CD4-positive, alpha-beta T cell treated with Interleukin-4 for 4 hours (primary cell): ENCODE results near the gene BCL2L1.

Source experiments
- DNase-seq: peaks from one replicate; pipeline ENCODE4 v3.0.0-alpha.2; 2020

The BCL2L1 gene

DNA sequence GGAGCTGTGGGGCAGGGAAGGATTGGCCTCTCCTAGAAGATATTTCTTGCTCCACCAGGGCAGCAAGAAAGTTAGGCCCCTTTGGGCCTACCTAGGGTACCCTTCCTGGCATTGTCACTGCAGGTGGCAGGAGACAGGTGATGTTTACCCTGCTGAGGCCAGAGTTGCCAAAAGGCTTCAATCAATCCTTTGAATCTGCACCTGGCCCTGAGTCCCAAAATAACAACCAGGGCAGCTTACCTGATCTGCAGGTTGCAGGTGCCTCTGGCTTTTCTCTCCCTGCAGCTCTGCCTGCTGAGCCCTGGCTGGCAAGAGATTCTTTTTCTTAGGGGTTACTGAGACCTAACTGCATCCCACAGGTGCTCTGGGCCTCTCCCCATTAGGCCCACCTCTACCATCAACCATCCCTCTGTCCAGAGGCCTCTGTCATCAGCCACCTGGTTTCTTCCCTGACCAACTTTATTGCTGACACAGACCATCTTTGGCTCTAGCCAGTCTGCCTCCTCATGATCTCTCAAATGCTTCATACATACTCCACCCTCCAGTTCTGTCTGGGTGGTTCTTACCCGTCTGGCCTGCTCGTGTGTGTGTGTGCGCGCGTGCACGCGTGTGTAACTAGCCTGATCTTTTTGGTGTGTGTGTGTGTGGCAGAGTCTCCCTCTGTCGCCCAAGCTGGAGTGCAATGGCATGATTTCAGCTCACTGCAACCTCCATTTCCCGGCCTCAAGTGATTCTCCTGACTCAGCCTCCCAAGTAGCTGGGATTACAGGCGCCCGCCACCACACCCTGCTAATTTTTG, 13.7 kb downstream of the BCL2L1 start:
- DNase-seq = no peak

DNA sequence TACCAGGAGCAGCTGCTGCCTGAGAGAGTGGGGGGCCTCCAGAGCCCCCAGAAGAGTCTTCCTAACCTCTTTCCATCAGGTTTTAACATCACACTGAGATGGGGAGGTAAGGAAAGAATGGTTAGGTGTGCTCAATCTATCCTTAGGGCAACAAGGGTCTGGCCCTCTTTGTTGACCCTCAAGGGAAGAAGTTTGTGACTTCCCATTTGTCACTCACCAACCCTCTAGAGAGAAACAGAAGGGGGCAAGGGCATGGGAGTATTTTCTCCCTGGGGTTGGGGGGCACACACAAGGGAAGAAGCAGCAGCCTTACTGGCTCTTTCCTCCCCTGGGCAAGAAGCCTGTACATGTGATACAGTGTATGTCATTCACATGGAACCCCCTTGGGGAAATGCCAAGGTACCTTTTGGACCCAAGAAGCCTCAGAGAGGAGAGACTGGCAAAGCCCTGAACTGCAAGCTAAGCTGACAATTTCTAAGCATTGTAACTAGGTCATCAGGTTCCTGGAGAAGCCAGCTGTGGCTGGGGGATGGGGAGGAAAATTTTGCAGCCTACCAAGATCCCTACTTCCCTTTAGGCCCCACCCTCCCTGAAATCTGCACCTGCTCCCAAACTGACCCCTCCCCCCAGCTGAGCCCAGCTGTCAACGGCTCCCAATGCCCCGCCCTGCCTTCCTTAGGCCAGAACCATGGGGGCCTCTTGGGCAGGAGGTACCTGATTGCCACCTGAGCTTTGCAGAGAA, 14.5 kb downstream of the BCL2L1 start:
- no peak for DNase-seq

DNA sequence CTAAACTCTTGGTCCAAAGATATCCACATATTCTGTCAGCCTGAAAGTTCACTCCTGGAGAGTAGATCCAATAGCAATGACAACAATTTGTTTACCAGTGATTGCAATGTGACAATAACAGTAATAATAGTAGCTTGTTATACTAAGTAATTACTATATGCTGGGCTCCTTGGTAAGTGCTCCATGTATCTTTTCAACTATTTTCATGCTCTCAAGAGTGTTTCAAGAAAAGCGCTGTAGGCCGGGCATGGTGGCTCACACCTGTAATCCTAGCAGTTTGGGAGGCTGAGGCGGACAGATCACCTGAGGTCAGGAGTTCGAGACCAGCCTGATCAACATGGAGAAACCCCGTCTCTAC, 15.4 kb downstream of the BCL2L1 start:
- DNase-seq = no peak

DNA sequence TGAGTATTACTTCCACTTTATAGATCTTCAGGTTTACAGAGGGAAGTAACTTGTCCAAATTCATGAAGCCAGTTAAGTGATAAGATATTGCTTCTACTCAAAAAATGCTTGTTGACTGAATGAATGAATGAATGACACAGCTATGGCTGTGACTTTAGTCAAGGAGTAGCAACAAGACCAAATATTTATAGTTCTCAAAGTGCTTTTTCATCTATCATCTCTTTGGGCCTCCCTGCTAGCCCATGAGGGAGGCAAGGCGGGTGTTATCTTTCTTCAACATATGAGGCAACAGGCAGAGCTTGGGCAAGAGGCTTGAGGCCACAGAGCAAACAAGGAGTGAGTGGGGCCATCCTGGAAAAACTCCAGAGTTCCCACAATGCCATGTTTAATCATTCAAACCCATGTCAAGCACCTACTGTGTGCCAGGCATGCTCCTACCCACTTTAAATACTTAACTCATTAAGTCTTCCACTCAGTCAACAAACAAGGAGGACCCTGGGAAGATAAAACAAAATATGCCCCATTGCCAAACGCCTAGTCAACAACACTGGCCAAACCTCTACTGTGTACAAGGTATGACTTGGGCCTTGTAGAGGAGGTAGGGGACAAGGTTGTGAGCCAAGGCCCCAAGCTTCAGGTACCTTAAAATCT, 15.9 kb downstream of the BCL2L1 start:
- DNase-seq = no peak

DNA sequence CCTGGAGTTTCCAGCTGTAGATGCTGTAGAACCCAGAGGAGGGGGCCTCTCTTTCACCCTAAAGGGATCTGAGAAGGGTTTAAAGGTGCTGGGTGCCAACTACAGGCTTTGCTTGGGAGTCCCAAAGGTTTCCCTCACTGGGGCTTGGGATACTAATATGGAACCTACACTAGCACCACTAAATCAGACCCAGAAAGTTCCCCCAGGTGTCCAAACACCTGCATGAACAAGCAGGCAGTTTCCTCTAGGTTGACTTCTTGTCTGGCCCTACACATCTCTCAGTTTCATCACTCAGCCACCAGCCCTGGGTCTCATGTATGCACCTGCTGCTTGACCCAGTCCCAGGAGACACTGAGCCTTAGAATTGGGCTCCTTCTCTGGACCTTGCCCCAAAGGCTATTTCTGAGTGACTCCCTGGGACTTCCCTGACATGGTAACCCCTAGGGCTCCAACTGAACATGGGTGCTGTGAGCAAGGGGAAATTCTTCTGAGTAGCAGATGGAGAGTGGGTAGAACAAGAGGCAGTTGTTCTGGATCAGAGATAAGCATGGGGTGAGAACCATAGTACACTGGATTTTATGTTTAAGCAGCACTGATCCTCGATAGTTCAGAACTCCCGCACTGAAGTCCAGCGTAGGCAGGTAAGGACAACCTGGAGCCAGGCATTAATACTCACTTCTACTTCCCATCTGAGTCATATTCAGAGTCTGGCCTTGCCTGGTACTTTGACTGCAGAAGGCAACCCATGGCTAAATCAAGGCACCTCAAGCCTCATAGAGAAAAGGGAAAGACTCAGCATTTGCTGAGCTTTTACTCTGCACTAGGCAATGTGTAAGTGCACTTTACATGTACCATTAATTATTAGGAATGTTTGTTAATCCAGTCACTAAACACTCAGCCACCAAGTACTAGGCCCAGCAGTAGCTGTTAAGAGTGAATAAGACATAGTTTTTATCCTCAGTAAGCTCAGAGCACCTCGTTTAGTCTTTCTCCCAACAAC, 16.8 kb downstream of the BCL2L1 start:
- no peak for DNase-seq

DNA sequence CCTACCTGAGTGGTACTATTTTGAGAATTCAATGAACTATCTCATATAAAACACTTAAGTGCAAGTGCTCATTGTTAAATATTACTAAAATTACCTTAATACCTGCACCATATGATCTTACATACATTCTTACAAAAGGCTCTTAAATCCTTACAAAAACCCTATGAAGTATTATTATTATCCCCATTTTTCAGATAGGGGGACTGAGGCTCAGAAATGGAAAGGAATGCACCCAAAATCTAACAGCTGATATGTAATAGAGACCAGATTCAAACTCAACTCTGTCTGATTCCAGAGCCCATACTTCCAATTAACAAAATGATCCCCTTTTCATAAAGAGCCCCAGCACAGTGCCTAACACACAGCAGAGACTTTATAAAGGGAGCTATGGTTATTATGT, 17.5 kb downstream of the BCL2L1 start:
- no peak for DNase-seq

DNA sequence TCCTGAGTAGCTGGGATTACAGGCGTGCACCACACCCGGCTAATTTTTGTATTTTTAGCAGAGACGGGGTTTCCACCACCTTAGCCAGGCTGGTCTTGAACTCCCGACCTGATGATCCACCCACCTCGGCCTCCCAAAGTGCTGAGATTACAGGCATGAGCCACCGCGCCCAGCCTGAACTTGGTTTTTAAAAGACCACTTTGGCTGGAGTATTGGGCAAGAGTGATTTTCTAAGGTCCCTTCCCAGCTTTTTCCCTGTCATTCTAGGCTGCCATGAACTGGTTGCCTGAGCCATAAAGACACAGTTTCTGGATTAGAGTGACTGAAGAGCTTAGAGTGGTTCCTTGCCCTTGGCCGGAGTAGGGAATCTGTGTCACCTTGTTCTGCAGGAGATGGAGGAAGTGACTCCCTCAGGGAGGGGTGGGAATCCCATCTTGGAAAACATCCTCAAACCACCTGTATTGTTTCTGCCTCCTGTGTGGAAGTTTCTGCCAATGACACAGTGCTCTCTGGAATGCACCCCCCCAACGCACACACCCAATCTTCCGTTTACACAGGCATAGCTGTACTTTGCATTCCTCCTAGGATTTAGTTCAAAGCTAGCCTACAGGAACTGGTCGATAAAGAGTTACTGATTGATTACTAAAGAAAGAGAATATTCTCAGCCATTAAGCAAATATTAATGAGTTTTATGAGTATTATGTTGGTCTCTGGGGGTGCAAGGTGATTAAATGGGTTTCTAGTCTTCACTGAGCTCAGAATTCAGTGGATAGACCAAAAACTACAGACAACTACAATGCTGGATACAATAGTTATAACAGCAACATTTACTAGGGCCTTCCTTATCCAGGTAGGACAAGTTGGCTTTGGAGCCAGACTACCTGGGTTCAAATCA, 18.2 kb downstream of the BCL2L1 start:
- no peak for DNase-seq

DNA sequence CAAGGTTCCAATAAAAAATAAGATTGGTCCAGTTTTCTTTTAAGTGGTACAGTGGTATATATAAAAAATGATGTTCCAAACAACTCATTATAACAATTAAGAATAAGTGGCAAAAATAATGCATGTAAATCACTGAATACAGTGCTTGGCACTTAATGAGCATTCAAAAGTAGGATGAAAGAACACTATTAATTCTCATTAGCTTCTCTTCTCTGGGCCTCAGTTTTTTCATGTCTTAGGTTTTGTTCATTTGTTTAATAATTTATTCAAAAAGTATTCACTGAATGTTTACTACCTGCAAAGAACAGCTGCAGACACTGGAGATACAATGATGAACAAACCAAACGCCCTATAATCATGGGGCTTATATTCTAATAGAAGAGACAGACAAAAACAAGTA, 21.1 kb downstream of the BCL2L1 start:
- DNase-seq = no peak

DNA sequence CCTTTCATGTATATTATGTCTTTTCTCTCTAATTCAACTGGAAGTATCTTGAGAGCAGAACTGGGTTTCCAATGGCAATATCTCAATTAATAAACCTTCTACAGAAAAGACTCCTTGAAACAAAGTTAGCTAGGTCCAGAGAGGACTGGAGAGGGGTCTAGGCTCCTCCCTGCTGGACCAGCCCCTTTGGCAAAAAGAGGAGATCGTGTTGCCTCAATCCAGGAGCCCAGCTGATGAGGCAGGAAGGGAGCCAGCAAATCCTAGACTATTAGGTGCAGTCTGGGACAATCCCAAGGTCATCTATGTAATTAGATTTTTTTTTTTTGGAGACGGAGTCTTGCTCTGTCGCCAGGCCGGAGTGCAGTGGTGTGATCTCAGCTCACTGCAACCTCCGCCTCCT, 21.9 kb downstream of the BCL2L1 start:
- DNase-seq = no peak

DNA sequence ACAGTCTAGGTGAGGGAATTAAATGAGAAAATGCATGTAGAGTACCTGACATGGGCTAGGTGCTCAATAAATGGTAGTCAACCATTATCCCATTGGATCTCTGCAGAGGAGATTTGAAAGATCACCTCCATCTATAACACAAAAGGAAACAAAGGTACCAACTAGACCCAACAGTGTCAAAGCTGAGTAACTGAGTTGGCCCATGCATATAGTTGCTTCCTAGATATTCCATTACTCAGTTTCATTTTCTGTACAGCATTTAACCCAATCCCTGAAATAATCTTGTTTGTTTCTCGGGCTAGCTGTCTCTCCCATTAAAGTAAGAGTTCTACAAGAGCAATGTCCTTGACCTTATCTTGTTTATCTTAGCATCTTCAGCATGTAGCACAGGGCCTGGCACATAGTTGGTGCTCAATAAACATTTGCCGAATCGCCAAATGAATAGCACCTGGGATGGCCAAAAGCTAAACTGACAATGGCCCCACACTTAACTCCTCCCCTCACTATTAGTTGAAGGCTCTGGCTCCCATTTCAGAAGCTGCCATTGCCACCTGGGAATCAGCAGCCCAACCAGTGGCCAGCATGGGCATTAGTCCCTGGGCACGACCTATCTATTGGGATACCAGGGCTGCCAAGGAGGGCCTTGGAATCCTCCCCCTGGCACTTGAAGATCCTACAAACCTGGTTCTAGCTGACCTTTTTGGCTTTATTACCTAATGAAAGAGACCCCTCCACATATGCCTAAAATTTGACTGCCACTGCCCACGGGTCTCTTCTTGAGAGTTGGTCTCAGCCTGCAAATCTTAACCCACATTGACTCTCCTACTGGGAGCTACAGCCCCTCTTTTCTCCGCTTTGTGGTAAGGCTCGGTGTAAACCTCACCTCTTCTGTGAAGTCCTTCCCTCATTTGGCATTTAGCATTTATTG, 22.6 kb downstream of the BCL2L1 start:
- DNase-seq = no peak

DNA sequence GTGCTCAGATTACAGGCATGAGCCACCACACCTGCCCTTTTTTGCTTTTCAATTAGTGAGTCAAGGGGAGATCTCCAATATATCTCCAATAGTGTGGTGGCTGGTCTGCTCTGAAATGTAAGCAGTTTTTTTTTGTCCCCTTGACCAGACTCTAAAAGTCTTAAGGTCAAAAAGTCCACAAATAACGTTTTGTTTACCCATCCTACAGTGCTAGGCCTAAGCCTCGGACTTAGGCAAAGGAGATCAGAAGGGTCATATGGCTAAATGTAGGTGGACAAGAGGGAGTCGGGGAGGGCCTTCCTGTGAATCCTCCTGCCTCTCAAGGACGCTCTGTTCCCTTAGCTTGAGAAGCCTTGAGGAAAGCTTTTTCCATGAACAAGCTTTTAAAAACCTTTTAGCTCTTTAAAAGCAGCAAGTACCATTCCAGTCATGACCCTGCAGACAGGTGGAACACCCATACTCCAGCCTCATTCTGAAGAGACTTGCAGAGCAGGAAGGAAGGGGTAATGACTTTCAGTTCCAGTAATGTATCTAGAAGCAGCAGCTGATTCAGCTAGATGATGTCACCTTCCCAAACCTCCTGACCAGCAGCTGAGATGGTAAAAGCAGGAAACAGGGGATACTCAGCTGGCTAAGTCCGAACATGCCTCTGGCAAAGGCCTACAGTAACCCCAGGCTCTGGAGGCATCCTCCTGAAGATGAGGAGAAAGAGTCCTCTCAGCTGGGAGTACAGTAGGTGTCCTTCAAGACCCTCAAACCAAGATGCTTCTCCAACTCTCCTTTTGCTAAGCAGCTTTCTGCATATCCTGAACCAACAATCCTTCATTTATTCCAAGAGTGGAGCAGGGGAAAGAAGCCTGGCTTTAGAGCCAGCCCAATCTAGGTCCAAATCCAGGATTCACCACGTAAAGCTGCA, 23.6 kb downstream of the BCL2L1 start:
- DNase-seq = no peak

DNA sequence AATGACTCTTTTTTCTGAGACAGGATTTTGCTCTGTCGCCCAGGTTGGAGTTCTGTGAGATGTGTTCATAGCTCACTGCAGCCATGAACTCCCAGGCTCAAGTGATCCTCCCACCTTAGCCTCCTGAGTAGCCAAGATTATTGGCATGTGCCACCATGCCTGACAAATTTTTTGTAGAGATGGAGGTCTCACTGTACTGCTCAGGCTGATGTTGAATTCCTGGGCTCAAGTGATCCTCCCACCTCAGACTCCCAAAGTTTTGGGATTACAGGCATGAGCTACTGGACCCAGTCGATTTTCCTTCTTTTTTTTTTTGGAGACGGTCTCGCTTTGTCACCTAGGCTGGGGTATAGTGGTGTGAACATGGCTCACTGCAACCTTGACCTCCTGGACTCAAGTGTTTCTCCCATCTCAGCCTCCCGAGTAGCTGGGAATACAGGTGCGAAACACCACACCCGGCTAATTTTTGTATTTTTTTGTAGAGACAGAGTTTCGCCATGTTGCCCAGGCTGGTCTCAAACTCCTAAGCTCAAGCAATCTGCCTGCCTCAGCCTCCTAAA, 24.3 kb downstream of the BCL2L1 start:
- no peak for DNase-seq

DNA sequence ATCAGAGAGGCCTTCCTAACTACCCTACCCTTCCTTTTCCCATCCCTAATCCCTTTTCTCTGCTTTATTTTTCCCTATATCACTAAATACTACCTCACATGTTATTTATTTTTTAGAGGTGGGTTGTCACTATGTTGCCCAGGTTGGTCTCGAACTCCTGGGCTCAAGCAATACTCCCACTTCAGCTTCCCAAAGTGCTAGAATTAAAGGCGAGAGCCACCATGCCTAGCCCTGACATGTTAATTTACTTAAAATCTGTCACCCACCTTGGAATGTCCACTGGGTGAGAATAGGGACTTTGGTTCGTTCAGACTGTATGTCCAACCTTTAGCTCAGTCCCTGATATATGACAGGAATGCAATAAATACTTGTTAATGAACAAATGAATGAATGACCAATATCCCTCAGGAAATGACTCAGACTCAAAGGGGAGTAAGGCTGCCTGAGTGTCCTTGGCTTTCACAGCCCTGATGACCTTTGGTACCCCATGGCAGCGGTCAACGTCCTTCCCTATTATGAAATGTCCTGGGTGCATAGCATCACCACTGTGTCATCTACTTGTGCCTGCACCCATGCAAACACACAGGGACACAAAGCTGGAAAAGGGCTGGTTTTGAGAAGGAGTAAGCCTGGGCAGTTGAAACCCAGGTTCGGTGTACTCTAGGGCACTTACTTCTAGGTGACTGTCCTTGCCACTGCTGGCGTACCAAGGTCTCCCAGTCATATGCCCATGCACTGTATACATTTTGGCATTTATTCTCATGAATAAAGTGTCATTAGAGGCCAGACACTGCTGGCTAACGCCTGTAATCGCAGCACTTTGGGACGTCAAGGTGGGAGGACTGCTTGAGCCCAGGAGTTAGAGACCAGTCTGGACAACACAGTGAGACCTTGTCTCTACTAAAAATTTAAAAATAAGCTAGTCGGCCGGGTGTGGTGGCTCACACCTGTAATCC, 26.5 kb downstream of the BCL2L1 start:
- DNase-seq = no peak

DNA sequence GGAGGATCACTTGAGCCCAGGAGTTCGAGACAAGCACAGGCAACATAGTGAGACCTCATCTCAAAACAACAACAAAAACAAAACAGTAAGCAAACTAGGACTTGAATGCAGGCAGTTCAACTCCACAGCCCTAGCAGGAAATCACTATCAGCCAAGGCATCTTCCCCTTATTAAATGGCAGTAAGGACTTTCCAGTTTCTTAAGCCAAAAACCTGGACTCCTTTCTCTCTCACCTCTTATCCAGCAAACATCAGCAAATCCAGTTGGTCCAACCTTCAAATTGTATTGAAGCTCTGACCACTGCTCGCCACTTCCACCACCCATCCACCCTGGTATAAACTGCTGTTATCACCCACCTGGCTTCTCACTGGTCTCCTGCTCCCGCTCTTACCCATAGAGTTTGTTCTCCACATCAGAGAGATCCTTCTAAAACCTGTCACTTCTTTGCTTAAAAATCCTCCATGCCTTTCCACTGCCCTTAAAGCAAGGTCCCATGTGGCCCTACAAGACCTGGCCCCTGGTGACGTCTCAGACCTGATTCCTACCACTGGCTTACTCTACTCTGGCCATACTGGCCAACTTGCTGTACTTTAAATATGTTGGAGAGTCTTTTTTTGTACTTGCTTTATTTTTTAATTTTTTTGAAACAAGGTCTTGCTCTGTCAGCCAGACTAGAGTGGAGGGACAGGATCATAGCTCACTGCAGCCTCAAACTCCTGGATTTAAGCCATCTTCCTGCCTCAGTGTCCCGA, 27.6 kb downstream of the BCL2L1 start:
- no peak for DNase-seq

DNA sequence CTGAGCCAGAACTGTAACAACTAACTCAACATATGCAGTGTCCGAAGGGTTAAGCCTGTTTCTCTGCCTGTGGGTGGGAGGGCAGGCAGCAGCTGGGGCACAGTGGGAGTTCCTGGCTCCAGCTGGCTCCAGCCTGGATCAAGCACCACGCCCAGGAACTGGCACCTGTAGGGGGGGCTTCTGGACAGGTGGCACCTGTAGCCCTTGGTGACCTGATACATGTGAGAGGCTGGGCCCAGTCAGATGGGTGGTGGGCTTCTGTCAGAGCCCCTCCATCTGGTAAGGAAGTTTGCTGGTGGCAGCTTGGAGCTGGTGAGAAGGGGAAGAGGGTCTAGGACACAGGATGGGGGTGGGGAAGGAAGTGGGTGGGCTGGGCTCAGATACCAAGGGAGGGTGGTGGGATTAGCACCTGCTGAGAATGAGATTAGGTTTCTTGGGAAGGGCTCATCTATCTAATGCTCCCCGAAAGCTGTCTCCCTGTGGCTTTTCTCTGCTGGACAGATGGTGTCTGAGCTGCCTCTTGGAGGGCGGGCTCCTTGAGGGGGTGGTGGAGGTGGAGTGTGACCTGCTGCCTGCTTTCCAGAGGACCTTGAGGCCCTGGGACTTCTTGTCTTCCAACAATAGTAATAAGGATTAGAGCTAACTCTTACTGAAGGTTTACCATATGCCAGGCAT, 28.5 kb downstream of the BCL2L1 start:
- DNase-seq = no peak

DNA sequence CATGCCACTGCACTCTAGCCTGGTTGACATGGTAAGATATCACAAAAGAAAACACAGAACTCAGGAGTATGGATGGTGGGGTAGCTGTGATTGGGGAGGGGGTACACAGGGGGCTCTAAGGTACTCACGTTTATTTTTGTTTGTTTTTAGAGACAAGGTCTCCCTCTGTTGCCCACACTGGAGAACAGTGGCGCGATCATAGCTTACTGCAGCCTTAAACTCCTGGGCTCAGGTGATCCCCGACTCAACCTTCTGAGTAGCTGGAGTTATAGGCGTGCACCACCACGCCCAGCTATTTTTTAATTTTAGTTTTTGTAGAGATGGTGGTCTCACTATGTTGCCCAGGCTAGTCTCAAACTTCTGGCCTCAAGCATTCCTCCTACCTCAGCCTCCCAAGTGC, 29.3 kb downstream of the BCL2L1 start:
- DNase-seq = no peak
